HEK293 (cell line): ENCODE data around the gene RPL35.
A peak's percentile ranks its signal among the peaks of the same experiment; 100 is the strongest.

Experiments used
- GLI2 ChIP-seq: fragments of 450-650 bp; formaldehyde crosslinking; IDR thresholded peaks from 2 replicates; pipeline ENCODE4; 2017; ENCODE audit warnings: missing biosample characterization, missing genetic modification characterization, low read depth, borderline replicate concordance
- GLIS2 ChIP-seq: fragments of 450-650 bp; formaldehyde crosslinking; IDR thresholded peaks from 2 replicates; pipeline ENCODE4 v1.5.1; 2016; ENCODE audit warnings: missing biosample characterization, missing genetic modification characterization
- PRDM2 ChIP-seq: fragments of 450-650 bp; formaldehyde crosslinking; IDR thresholded peaks from 2 replicates; pipeline ENCODE4 v1.5.1; 2016; ENCODE audit warnings: missing biosample characterization, missing genetic modification characterization, borderline replicate concordance
- PRDM4 ChIP-seq: fragments of 450-650 bp; formaldehyde crosslinking; IDR thresholded peaks from 2 replicates; pipeline ENCODE4 v1.5.1; 2017; ENCODE audit warnings: missing biosample characterization, missing genetic modification characterization
- SALL2 ChIP-seq: fragments of 450-650 bp; formaldehyde crosslinking; IDR thresholded peaks from 2 replicates; pipeline ENCODE4 v1.5.0; 2017; ENCODE audit warnings: missing biosample characterization, mild to moderate bottlenecking, missing genetic modification characterization, borderline replicate concordance
- SP7 ChIP-seq: fragments of 450-650 bp; formaldehyde crosslinking; IDR thresholded peaks from 2 replicates; pipeline ENCODE4 v1.5.1; 2016; ENCODE audit warnings: missing biosample characterization, missing genetic modification characterization
- ZBTB11 ChIP-seq: fragments of 450-650 bp; formaldehyde crosslinking; conservative IDR thresholded peaks from 2 replicates; pipeline ENCODE4 v1.5.1; 2016; ENCODE audit warnings: low read depth, missing biosample characterization, missing genetic modification characterization
- ZBTB17 ChIP-seq: fragments of 450-650 bp; formaldehyde crosslinking; IDR thresholded peaks from 2 replicates; pipeline ENCODE4 v1.5.1; 2016; ENCODE audit warnings: missing biosample characterization, missing genetic modification characterization
- ZNF10 ChIP-seq: fragments of 450-650 bp; formaldehyde crosslinking; IDR thresholded peaks from 2 replicates; pipeline ENCODE4 v1.5.1; 2017; ENCODE audit warnings: missing biosample characterization, missing genetic modification characterization
- ZNF133 ChIP-seq: fragments of 450-650 bp; formaldehyde crosslinking; IDR thresholded peaks from 2 replicates; pipeline ENCODE4 v1.5.1; 2016; ENCODE audit warnings: missing biosample characterization, missing genetic modification characterization
- ZNF146 ChIP-seq: fragments of 450-650 bp; formaldehyde crosslinking; IDR thresholded peaks from 2 replicates; pipeline ENCODE4 v1.5.1; 2016; ENCODE audit warnings: missing biosample characterization, missing genetic modification characterization
- ZNF175 ChIP-seq: fragments of 450-650 bp; formaldehyde crosslinking; IDR thresholded peaks from 2 replicates; pipeline ENCODE4 v1.5.1; 2016; ENCODE audit warnings: missing biosample characterization, missing genetic modification characterization
- ZNF184 ChIP-seq: fragments of 450-650 bp; IDR thresholded peaks from 2 replicates; pipeline ENCODE4 v1.5.1; 2018; ENCODE audit warnings: missing biosample characterization, mild to moderate bottlenecking, missing genetic modification characterization
- ZNF214 ChIP-seq: fragments of 450-650 bp; formaldehyde crosslinking; IDR thresholded peaks from 2 replicates; pipeline ENCODE4 v1.5.1; 2017; ENCODE audit warnings: missing biosample characterization, mild to moderate bottlenecking, missing genetic modification characterization, borderline replicate concordance
- ZNF221 ChIP-seq: fragments of 450-650 bp; formaldehyde crosslinking; IDR thresholded peaks from 2 replicates; pipeline ENCODE4 v1.5.1; 2017; ENCODE audit warnings: missing biosample characterization, missing genetic modification characterization, borderline replicate concordance
- ZNF223 ChIP-seq: fragments of 450-650 bp; formaldehyde crosslinking; IDR thresholded peaks from 2 replicates; pipeline ENCODE4 v1.5.1; 2016; ENCODE audit warnings: missing biosample characterization, missing genetic modification characterization
- ZNF416 ChIP-seq: fragments of 450-650 bp; formaldehyde crosslinking; IDR thresholded peaks from 2 replicates; pipeline ENCODE4 v1.5.1; 2016; ENCODE audit warnings: missing biosample characterization, missing genetic modification characterization
- ZNF596 ChIP-seq: fragments of 450-650 bp; IDR thresholded peaks from 2 replicates; pipeline ENCODE4 v1.5.0; 2018; ENCODE audit warnings: missing biosample characterization, mild to moderate bottlenecking, missing genetic modification characterization, moderate library complexity
- ZNF624 ChIP-seq: fragments of 450-650 bp; formaldehyde crosslinking; IDR thresholded peaks from 2 replicates; pipeline ENCODE4 v1.5.1; 2017; ENCODE audit warnings: missing biosample characterization, missing genetic modification characterization
- ZNF692 ChIP-seq: fragments of 450-650 bp; formaldehyde crosslinking; IDR thresholded peaks from 2 replicates; pipeline ENCODE4 v1.5.1; 2016; ENCODE audit warnings: missing biosample characterization, missing genetic modification characterization
- ZNF791 ChIP-seq: fragments of 450-650 bp; formaldehyde crosslinking; IDR thresholded peaks from 2 replicates; pipeline ENCODE4 v1.5.1; 2016; ENCODE audit warnings: missing biosample characterization, missing genetic modification characterization
- ZSCAN5A ChIP-seq: fragments of 450-650 bp; formaldehyde crosslinking; IDR thresholded peaks from 2 replicates; pipeline ENCODE4 v1.5.1; 2016; ENCODE audit warnings: missing biosample characterization, missing genetic modification characterization

Gene RPL35

GRCh38 chr9:124855944-124856765 is 5.6 kb downstream of the RPL35 start (continued):
- TF ChIP-seq ZBTB11 (tag by site-specific recombination) (no peak), ZNF221 (tag by site-specific recombination) (no peak), SALL2 (tag by site-specific recombination) (no peak), ZNF133 (tag by site-specific recombination) (no peak), ZNF596 (tag by site-specific recombination) (no peak), ZNF10 (tag by site-specific recombination) (no peak), PRDM2 (tag by site-specific recombination) (no peak), ZNF624 (tag by site-specific recombination) (no peak), ZNF175 (tag by site-specific recombination) (no peak), ZNF692 (peak; percentile 91), ZSCAN5A (tag by site-specific recombination) (no peak), ZNF416 (tag by site-specific recombination) (no peak), GLI2 (tag by site-specific recombination) (no peak), PRDM4 (tag by site-specific recombination) (no peak), ZNF146 (tag by site-specific recombination) (no peak), ZNF214 (no peak), ZBTB17 (tag by site-specific recombination) (0 out of 2 replicates have a peak, but pooled peaks have one; percentile 53), ZNF223 (tag by site-specific recombination) (no peak), ZNF184 (tag by site-specific recombination) (no peak), GLIS2 (tag by site-specific recombination) (0 out of 2 replicates have a peak, but pooled peaks have one; percentile 21), SP7 (tag by site-specific recombination) (no peak), ZNF791 (tag by site-specific recombination) (no peak)
